Right lung (tissue), 10 donors: ENCODE results near the gene TRIM48. TPM values are rescaled to one million over a fixed set of nuclear protein-coding genes. Genes with fewer than 3 reads are reported as not detected.
"Not testable (repeated sequence)": the region's sequence is repeated elsewhere in the genome, so short reads cannot be mapped to it uniquely, and the experiment has no call there.

Experiments
- DNase-seq, 2 donors: peaks; one replicate each; pipeline ENCODE4 v3.0.0-alpha.2; 2013
- long read RNA-seq, 8 donors: transcript quantifications; one replicate each; lab custom pipeline, GENCODE V29; 2026
- polyA plus RNA-seq, 5 donors: library from polyadenylated mRNA; unstranded; fragments of 120-200 nt; gene quantifications; one replicate each; pipeline versions ENCODE4 v1.2.1 to v1.2.3, GENCODE V29; 2013; ENCODE audit warnings: inconsistent platforms in 1 of 5, low replicate concordance in 1 of 5; ENCODE audit not compliant: insufficient read length in 5 of 5, insufficient read depth in 1 of 5

The TRIM48 gene
- not detected for polyA plus RNA-seq
- long read RNA-seq, donor 1 = 0 reads
- long read RNA-seq, donor 2 = 0 reads
- long read RNA-seq, donor 3 = 0 reads
- long read RNA-seq, donor 4 = 0 reads
- long read RNA-seq, donor 5 = 0 reads
- long read RNA-seq, donor 6 = 0 reads
- long read RNA-seq, donor 7 = 0 reads
- long read RNA-seq, donor 8 = 0 reads

GRCh38 chr11:55261855-55262254, at the start of gene TRIM48:
Gene TRIM48 (plus strand): TSS chr11:55262155. CDS start chr11:55262268, 113 bp downstream.
- DNase-seq = not testable (repeated sequence)

DNA sequence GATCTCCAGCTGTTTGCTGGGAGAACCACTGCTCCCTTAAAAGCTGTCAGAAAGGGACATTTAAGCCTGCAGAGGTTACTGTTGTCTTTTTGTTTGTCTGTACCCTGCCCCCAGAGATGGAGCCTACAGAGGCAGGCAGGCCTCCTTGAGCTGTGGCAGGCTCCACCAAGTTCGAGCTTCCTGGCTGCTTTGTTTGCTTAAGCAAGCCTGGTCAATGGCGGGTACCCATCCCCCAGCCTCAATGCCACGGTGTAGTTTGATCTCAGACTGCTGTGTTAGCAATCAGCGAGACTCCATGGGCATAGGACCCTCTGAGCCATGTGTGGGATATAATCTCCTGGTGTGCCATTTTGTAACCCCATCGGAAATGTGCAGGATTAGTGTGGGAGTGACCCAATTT, 23.6 kb upstream of the TRIM48 start:
- not testable (repeated sequence) for DNase-seq

DNA sequence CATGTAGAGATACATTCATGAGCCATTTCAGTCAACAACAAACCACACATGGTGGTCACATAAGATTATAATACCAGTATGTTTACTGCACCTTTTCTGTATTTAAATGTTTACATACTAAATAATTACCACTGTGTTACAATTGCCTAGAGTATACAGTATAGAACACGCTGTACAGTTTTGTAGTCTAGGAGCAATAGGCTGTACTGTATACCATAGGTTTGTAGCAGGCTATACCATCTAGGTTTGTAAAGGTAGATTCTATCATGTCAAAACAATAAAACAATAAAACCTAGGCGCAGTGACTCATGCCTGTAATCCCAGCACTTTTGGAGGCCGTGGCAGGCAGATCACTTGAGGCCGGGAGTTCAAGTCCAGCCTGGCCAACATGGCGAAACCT, 1.1 kb downstream of the TRIM48 start:
- no peak for DNase-seq

Other genes with a start within 250 kb of the TRIM48 start
- gene OR4A16, start 81.0 kb downstream of the TRIM48 start, polyA plus RNA-seq = not detected
- not detected for gene OR4A15, start 105.8 kb downstream of the TRIM48 start, polyA plus RNA-seq